GM19043 (cell line): Measurements from ENCODE around the gene TFEB.

Experiments
- ATAC-seq: cut with Tn5 transposase; IDR thresholded peaks from one replicate; pipeline ENCODE4 v1.9.1; 2021; ENCODE audit warnings: low read depth; ENCODE audit not compliant: unreplicated experiment

The TFEB gene

DNA sequence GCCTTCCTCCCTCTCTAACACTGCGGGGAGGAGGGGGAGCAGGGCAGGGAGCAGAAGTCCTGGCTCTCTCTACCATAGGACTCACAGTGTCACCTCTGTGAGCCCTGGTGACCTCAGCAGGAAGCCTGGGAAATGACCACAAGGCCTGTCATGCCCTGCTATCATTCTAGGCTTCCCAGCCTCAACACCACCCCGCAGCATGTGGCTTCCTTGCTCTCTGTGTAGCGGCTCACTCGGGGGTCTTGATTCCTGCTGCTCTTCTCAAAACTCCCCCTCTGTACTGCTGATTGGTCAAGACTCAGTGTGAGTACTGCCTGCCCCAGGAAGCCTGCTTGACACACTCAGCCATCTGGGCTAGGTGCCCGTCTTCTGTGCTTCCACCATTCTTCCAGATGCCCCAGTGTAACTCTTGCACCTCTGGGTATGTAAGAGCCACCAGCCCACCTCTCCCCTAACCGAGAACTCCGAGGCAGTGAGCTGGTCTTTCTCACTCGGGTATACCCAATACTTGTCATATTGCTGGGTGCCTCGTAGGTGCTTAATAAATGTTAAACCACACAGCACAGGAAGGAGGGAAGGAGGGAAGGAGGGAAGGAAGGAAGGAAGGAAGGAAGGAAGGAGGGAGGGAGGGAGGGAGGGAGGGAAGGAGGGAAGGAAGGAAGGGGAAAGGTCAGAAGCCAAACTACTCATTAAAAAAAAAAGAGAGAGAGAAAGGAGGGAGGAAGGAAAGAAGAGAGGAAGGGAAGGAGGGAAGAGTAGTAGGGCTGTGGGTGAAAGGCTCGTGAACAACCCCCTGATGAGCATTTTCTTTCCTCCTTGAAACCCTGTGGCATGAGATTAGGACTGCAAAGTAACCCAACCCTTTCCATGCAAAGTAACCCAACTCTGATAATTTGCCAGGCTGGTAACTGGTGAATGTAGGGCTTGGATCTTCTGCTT, 92.2 kb downstream of the TFEB start:
- ATAC-seq, result no peak

GRCh38 chr6:41642090-41642959, 93.1 kb downstream of the TFEB start:
- no peak for ATAC-seq

DNA sequence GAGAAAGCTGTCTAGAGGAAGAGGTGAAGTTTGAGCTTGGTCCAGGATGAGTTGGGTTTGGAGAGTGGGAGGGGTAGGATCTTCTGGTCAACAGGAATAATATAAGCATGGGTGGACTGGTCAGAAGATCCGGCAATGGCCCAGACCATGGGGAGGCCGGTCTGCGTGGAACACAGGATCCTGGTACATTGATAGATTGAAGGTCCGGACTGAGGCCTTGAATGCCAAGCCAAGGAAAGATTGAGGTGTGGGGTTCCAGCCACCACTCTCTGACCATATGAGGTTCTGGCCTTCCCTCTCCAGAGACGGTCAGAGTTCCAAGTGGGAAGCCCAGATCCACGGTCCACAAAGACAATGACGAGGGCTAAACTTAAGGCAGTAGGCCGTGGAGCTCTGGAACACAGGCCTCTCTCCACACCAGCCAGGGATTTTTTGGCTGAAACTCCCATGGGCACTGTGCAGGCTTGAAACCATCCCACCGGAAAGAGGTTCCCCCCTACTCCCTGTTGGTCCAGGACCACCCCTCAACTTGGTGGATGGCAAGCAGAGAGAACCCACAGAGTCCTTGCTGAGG, 94.0 kb downstream of the TFEB start:
- no peak for ATAC-seq

DNA sequence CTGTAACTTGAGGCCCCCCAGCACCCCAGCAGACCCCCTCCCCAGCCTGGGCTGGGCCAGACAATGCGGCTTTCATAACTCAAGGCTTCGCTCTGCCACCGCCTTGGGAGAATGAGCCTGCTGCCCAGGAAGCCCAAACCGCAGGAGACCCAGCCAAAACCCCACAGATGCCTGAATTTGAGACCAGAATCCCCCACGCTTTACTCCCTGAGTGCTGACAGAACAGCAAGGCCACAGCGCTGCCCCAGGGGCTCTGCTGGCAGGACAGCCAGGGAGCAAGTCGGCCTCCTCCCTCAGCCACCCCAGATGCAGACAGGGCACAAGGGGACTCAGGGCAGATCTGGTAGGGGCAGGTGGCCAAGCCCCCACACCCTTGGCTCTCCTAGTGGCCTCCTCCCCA, 95.0 kb downstream of the TFEB start:
- no peak for ATAC-seq

- no peak for ATAC-seq
These were observed 95.5 kb downstream of the TFEB start for GRCh38 chr6:41639809-41640371.

- no peak for ATAC-seq
These were observed 96.2 kb downstream of the TFEB start for GRCh38 chr6:41638935-41639808.

DNA sequence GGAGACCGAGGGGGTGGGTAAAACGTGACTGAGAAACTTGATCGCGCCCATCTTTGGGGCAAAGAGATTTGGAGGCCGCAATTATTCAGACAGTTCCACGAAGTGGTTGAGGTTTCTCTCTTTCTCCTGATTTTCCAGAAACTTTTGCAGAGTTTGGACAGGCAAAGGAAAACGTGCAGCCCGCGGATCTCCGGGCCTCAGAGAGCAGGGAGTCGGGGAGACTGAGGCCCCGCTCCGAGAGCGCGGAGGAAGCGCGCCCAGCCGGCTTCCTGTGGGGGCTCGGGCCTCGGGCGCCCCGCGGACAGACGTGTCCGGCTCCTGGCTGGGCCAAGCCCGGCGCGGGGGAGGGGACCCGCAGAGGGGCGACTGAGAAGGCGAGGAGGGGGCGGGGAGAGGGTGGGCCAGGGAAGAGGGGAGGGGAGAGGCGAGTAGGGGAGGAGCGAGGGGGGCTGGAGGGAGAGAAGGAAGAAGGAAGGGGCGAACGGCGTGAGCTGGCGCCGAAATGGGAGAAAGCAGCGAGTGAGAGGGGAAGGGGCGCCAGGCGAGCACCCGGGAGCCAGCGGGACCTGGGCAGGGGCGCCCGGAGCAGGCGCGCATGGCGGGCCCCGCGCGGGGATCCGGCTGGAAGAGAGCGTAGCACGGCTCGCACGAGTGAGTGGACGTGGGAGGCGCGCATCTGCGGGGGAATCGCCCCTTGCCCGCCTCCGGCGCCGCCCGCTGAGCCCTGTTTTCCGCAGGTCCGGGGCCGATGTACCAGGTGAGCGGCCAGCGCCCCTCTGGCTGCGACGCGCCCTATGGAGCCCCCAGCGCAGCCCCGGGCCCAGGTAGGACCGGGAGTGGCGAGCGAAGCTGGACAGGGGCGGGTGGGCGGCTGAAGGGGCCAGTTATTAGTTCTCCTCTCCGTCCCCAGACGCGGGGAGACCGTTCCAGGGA, 97.1 kb downstream of the TFEB start, which contains the start of gene MDFI:
Gene MDFI, plus strand, starts transcription at position 467 of the 933 bp plus-strand sequence. Its CDS starts 282 bp downstream, at position 749.
- no peak for ATAC-seq

GRCh38 chr6:41637194-41638001, 98.0 kb downstream of the TFEB start:
- ATAC-seq, result no peak

GRCh38 chr6:41636833-41637193, 98.6 kb downstream of the TFEB start:
- ATAC-seq, result no peak

DNA sequence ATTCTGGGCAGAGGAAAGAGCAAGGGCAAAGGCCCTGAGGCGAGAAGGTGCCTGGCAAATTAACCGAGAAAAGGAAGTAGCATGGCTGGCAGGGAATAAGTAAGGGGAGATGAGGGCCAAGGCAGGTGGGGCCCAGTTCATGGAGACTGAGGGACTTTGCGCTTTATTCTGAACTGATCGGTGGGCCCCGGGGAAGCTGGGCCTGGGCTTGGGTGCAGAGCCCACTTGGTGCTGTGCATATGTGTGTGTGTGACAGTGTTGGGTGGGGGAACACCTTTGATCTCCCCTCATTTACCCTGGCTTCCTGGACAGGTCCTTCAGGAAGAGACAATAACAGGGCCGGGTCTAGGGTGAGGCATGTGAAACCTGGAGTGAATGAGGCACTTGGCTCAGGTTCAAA, 100.0 kb downstream of the TFEB start:
- no peak for ATAC-seq

DNA sequence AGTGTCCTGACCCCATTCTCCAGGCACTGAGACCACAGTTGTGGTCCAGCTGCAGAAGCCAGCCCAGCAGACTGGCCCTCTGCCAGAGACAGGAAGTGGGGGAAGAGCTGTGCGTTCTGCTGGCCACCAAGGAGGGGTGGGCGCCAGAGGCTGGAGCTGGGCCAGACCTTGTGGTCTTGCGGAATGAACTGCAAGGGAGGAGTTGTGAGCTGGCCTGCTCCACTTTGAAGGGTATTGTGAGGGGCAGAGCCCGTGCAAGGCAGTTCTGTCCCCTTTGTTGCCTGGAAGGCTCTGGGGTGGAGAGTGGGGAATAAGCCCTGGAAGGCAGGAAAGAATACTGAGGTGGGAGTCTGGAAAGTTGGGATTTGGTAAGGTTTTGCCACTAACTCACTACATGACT, 100.8 kb downstream of the TFEB start:
- ATAC-seq, result no peak
